Cerebellar cortex (tissue), 1 donor: Measurements from ENCODE around the gene CAB39.
A peak's percentile ranks its signal among the peaks of the same experiment; 100 is the strongest.
"Not testable (repeated sequence)": the region's sequence is repeated elsewhere in the genome, so short reads cannot be mapped to it uniquely, and the experiment has no call there.

ENCODE experiments used
- DNase-seq: peaks from one replicate; pipeline ENCODE4 v3.0.0-alpha.2; 2015; ENCODE audit warnings: low spot score

CAB39 gene

DNA sequence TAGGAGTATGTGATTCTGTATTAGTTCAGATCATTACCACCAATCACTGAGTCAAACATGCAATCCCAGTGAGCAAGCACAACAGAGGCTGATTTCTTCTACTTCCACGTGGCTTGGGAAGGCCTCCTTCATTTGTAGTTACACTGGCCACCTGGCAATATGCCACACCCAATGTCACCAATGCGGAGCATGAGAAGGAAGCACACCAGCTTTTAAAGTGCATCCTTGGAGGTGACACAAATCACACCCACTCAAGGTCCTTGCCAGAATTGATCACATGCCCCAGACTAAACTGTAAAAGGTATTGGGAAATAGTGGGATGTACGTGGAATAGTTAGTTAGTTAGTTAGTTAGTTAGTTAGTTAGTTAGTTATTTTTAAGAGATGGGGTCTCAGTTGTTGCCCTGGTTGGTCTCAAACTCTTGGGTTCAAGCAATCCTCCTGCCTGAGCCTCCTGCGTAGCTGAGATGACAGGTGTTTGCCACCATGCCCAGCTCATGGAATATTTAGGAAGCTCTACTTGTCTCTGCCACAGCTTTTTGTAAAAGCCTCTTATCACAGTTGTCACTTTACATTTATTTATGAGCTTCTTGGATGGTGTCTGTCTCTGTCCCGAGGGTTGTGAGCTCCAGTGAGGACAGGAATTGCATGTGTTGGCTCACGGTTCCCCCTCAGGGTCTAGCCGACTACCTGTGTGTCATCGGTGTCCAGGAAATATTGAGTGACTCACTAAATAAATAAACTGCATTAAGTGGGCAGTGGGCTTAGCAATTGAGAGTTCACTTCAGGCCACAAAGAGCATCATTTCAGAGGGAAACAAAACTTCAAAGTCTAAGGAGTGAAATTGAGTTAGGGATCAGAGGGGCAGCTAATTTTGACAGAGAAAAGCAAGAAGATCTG, 28.1 kb upstream of the CAB39 start:
- DNase-seq, result no peak

DNA sequence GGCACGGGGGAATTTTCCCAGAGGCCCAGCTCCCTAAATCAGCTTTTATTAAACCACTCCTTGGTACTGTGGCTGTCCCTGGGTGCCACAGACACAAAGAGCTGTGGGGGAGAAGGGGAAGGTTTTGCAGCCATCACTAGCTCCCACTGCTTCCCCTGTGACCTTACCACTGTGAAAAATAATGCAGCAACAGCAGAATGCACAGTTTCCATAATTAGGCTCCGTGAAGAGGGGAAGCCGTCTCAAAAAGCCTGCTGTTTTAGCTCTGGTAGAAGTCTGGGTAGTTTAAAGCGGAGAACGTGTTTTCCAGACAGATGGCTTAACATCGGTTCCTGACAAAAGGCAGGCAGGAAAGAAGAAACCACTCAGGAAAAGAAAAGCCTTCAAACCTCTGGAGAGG, 27.5 kb upstream of the CAB39 start:
- no peak for DNase-seq

DNA sequence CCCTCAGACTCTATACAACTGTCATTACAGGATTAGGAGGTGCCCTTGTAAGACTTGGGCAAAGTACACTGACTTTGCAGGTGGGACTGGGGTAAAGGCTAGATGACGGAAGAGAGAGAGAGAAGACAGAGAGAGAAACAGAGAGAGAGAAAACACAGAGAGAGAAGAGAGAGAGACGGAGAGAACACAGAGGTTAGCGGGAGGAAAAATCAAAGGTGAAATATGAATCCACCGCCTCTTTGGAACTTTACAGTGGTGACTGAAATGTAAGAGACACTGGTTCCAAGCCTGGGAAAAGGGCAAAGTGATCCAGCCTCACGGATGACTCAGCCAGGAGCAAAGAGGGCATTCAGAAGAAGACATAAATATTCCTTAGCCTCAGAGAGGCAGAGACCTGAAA, 25.1 kb upstream of the CAB39 start:
- no peak for DNase-seq

DNA sequence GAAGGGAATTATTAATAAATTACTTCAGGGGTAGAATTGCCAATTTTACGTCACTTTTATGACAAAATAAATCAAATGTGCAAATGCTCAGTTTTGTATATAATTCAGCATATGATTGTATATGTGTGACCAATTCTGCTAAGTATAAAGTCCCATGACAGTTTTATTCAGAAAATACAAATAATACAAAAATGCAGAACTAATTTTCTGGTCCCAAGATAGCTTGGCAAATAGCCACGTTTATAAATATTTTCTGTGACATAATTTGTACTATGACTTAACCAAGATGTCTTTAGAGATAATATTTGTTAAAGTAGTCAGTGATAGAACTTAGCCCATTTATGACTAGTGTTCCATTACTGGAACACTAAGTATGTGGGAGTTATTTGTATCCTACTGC, 24.2 kb upstream of the CAB39 start:
- no peak for DNase-seq

DNA sequence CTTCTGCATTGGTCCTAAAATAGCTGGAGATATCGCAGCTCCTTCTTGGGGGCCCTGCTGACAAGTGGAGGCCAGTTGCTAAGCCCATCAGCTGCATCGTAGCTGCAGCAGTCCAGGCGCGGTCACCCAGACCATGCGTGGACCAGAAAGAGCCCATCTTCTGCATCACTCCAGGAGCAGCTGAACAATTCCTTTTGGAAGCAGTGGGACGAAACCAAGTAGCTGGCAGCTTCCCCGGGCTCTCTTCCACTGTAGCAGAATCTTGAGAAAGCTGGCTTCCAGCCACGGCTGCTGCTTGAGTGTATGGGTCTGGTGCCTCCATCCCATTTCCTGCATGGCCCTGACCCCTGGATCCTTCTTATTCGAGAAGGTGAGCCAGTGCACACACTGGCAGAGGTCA, 22.2 kb upstream of the CAB39 start:
- DNase-seq, result no peak

DNA sequence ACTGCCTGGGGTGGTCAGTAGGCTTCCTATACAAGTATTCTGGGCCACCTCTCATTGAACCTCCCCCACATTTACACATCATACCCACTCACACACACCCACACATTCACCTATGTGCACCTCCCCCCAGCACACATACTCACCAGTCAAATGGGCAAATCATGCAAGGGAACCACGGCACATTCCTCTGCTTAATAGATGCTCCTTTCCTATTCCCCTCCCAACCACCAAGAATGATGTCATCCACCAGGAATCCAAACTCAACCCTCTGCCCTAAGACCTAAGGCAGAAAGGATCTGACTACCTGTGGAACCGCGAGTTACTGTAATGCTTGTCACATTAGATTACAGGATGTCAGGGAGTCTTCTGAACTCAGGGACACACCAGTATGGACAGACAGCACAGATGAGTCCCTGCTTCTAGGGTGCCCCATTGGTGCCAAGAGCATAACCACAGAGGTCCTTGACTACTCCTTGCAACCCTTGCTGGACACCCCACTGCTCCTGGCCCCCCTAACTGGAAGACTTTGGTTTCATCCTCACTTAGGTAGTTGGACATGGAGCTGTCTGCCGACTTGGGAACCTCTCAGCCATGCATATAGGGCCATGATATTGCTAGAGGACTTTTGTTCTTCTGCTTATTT, 21.5 kb upstream of the CAB39 start:
- DNase-seq, result no peak

DNA sequence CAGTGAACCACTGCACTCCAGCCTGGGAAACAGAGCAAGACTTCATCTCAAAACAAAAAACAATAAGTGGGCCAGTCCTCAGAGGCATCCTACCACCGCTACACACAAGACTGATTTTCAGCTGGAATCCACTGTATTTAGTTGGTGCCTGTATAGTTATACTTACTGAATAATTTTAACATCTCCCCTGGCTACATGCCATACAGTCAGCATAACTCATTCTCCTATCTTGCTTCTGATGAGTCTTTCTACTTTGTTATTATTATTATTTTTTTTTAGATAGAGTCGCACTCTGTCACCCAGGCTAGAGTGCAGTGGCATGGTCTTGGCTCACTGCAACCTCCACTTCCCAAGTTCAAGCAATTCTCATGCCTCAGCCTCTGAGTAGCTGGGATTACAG, 19.9 kb upstream of the CAB39 start:
- no peak for DNase-seq

DNA sequence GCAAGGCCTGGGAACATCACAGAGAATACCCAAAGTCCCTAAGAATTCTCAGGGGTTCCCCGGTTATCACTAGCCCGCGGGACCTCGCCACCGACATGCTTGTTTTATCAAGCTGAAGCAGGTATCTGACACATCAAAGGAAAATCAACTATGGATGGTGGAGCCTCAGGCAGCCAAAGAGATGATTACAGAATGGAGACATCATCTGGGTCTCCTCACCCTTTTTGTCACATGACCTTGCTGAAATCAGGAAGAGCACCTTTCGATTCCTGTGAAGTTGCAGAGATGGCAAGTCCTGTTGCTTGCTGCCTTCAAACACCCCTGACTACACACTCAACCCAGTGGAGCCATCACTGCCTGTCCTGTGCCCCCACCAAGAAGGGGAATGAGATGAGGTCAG, 19.2 kb upstream of the CAB39 start:
- no peak for DNase-seq

DNA sequence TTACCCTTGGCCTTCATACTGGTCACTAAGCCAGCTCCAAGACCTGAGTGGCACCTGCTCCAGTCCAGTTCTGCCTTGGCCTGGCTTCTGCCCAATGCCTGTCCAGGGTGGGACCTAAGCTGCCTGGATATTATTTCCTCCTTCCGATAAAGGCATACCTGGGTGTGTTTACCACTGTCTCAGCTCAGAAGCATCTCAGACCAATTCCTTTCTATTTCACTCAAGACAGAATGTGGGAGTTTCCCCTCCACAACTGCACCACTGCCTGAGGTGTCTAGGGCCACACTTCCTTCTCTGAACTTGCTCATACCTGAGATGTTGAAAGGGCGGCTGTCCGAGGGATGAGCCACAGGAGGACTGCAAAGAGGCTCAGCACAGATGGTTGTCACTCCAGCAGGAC, 18.4 kb upstream of the CAB39 start:
- no peak for DNase-seq

DNA sequence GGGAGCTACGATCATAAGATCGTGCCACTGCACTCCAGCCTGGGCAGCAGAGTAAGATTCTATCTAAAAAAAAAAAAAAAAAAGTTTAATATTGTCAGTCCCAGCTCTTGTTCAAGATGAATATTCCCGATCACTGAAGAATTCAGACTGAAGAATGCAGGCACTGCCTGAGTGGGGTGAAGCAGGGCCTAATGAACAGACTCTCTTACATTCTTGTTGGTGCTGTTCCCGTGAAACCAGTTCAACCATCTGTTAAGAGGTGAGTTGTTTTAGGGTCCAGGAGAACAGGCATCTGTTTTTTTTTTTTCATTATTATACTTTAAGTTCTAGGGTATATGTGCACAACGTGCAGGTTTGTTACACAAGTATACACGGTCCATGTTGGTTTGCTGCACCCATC, 17.1 kb upstream of the CAB39 start:
- DNase-seq, result no peak

DNA sequence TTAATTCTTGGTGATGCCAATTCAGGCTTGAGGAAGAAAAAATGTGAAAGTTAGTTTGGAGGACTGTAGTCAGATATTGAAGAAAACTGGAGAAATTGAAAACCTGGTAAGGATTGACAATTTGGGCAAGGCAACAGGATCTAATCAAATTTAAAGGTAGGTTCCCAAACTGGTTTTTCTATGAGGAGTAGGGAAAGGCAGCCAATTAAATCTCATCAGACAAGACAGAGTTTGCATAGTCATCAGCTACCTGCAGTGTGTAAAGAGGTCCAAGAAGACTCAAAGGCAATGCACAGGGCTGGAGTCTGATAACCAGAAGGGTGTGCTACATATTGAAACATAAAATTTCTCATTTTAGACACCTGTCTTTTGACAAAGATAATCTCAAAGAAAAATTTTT, 16.0 kb upstream of the CAB39 start:
- no peak for DNase-seq

DNA sequence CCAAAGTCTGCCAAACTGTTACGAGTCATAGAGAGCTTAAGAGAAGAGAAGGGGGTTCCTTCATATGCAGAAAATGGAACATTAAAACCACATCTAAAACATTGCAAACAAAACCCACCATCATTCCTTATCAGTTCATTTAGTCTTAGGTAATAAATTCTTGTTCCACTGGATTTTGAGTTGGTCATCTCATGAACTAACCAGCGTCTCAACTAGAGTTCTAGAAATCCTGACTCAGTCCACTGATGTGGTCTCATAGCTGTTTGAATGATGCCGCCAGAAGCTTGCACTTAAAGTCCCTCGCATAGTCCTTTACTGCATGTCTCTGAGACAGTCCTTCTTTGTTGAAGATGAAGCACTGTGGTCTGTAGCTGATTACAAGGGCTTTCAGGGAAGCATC, 15.0 kb upstream of the CAB39 start:
- no peak for DNase-seq

DNA sequence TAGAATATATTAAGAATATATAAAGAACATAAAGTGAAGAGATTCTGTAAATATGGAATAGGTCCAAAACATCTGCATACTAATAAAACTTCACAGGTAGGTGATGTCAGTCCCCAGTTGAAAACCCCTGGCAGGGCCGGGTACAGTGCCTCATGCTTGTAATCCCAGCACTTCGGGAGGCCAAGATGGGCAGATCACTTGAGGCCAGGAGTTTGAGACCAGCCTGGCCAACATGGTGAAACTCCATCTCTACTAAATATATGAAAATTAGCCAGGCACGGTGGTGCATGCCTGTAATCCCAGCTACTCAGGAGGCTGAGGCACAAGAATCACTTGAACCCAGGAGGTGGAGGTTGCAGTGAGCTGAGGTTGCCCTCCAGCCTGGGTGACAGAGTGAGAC, 13.9 kb upstream of the CAB39 start:
- DNase-seq, result not testable (repeated sequence)

DNA sequence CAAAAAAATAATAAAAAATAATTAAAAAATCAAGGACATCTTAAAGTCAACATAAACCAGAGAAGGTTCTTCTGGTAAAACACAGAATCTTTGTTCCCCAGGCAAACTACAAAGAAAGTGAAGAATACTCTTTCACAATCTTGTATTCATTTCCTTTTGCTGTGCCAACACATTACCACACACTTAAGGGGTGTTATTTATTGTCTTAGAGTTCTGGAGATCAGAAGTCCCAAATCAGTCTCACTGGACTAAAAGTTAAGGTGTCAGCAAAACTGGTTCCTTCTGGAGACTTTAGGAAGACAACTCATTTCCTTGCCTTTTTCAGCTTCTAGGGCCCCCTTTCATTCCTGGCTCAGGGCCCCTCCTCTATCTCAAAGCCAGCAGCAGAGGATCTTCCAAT, 12.2 kb upstream of the CAB39 start:
- no peak for DNase-seq

DNA sequence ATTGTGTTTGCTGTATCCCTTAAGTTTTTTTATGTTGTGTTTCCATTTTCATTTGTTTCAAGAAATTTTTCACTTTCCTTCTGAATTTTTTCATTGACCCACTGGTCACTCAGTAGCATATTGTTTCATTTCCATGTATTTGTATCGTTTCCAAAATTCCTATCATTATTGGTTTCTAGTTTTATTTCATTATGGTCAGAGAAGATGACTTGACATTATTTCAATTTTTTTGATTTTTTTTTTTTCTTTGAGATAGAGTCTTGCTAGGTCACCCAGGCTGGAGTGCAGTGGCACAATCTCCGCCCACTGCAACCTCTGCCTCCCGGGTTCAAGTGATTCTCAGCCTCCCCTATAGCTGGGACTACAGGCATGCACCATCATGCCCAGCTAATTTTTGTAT, 11.3 kb upstream of the CAB39 start:
- DNase-seq, result no peak

DNA sequence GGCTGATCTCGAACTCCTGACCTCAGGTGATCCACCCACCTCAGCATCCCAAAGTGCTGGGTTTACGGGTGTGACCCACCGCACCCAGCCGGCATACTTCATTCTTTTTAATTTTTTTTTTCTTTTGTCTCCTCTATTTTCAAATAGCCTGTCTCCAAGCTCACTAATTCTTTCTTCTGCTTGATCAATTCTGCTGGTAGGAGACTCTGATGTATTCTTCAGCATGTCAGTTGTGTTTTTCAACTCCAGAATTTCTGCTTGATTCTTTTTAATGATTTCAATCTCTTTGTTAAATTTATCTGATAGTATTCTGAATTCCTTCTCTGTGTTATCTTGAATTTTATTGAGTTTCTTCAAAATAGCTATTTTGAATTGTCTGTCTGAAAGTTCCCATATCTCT, 10.2 kb upstream of the CAB39 start:
- DNase-seq, result not testable (repeated sequence)

DNA sequence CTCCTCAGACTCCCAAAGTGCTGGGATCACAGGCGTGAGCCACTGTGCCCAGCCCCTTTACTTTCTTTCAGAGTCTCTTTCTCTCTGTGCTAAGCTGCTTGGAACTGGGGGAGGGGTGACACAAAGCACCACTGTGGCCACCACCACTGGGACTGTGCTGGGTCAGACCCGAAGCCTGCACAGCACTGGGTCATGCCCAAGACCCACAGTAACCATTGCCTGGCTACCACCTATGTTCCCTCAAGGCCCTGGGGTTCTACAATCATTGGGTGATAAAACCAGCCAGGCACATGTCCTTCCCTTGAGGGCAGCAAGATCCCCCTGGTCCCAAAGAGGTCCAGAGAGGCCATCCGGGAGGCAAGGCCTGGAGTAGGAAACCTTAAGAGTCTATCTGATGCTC, 9.1 kb upstream of the CAB39 start:
- DNase-seq, result no peak

DNA sequence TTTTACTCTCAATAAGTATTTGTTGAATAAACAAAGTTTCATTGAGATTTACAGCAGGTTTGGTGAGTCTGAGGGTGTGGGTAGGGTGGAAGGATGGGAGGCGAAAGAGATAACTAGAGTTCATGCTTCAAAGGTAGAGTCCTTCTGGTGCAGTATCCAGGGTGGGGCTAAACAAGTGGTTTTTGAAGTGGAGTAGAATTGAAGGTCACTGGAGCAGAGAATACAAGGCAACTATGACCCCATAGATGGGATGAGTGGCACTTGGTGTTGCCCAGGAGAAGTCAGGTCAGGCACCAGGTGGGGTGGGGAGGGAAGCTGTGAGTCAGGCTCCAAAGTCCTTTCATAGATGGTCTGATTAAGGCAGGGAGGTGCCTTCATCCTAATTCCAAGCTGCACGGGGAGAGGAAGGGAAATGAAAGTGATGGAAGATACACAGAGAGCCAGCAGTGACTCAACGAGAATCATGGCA, 6.6 kb upstream of the CAB39 start:
- DNase-seq, result no peak

DNA sequence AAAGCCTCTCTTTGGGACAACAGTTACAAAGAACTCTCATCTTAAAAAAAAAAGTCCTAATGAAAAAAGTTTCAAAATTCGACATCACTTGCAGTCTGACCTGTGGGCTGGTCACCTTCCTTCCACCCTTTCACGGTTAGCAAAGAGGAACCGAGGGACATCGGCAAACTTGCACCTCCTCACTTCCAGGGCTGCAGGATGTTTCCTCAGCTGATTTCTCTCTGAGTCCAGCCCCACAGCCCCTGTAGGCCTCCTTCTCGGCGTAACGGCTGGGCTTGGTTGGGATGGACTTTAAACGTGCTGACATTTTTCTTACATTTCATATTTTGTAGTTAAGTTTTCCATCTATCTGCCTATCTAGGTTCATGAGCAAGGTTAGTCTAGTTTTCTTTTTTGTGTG, 5.7 kb upstream of the CAB39 start:
- DNase-seq, result no peak

DNA sequence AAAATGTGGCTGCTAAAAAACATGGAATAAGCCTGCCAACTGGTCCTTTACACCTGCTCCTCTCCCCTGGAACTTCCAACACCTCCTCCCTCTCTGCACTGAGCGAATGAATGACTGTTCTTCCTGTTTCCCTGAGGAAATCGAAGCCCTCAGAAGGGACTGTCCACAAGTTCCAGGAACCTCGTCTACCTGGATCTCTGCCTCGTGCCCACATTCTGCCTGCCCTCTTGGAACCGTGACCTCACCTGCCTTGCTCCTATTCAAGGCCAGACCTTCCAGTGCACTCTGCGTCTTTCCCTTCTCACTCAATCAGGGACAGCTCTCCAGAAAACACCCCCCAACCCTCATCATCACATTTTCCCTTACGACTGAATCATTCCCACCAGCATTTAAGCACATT, 4.4 kb upstream of the CAB39 start:
- no peak for DNase-seq

DNA sequence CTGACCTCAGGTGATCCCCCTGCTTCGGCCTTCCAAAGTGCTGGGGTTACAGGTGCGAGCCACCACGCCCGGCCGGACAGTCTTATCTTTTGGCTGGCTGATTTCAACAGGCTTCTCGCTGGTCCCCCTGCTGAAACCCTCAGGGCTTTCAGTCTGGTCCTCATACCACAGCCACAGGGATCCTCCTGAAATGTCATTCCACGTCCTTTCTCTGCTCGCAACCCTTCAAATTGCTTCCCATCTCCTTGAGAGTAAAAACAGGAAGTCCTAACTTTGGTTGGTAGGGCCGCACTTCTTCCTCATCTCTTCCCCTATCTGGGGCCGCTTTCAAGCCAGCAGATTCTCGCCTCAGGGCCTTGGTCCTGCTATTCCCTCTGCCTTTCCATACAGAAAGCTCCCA, 1.4 kb upstream of the CAB39 start:
- DNase-seq, result no peak

DNA sequence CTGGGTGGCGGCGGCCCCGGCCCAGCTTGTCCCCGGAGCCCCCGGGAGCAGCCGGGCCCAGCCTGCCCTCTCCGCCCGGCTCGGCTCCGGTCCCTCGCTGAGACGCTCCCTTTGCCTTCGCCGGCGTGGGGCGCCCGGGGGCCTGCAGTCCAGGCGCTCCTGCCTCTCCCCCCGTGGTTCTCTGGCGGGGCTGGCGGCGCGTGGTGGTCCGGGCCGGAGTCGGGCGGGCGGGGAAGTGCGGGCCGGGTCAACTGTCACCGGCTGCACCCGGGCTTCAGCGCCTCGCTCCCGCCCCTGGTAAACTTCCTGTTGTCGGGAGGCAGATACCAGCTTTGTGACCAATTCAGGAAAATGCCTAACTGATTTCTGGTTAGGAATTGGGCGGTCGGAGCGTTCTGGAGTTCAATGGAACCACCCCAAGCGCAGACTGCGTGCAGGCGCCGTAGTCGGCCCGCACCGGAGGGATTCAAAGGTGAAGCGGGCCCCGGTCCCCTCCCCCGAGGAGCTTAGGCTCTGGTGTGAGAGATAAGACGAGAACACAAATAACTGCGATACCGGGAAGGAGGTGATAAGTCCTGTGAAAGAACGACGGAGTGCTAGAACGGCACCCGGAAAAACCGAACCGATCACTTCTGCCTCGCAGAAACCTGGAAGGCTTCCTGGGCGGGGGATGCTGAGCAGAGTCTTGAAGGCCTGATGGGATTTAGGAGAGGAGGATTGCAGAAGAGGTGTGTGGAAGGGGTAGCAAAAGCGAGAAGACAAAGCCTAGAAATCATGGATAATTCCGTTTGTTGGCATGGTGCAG, 891 bp downstream of the CAB39 start:
- DNase-seq, result peak; percentile 17

DNA sequence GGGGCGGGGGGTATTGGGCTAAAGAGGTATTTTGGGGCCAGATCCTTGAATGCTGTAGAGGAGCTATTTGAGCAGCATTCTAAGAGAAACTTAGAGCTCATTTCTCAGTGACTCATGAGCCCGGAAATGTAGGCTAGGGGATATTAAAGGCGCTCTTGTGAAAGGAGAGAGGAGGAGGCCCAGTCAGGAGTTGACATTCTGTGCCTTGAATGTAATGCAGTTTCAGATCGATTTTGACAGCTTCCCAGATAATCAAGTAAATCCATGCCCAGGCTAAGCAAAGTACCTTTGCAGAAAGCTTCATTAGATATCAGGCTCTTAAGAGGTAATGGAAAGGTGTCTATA, 1.5 kb downstream of the CAB39 start:
- no peak for DNase-seq
